Measurements from ENCODE around the gene ALOXE3. TPM values are rescaled to one million over a fixed set of nuclear protein-coding genes. Genes with fewer than 3 reads are reported as not detected.

ALOXE3 gene
- total and polyA plus RNA-seq, 5 donors from 2014 or later, result 0.15 to 0.51 (median 0.30) TPM; not detected in 1

- no peaks in the 10 kb centered on the region for H3K9me3 ChIP-seq (ENCODE audit: control insufficient read depth in 2 of 2, low read length in 2 of 2)
- no peak overlapping the region for H3K4me3 ChIP-seq (ENCODE audit: low read depth, low read length)
- no peaks in the 10 kb centered on the region for H3K4me1 ChIP-seq (ENCODE audit: control insufficient read depth, insufficient read depth, low read length, poor library complexity, severe bottlenecking)
- H3K4me3 Mint-ChIP-seq, result no peak overlapping the region
- peaks cover 8% of the 10 kb centered on the region for H3K27me3 ChIP-seq (ENCODE audit: control insufficient read depth, insufficient read depth, low read length)
- no peak overlapping the region for H3K27ac ChIP-seq (ENCODE audit: insufficient read depth, low read length, poor library complexity, severe bottlenecking)
- no peaks in the 10 kb centered on the region for H3K9me3 Mint-ChIP-seq
- H3K4me1 Mint-ChIP-seq, result peaks cover 0 to 6% (median 0%) of the 10 kb centered on the region in 4 donors
- no peak overlapping the region for H3K27ac Mint-ChIP-seq
- ATAC-seq (ENCODE audit: low read depth in 2 of 2) (no peak), DNase-seq (no peak)
- no peaks in the 10 kb centered on the region for H3K36me3 ChIP-seq (ENCODE audit: control insufficient read depth, insufficient read depth, low read length)
- H3K36me3 Mint-ChIP-seq, result no peaks in the 10 kb centered on the region
- peaks cover 19% of the 10 kb centered on the region for H3K27me3 Mint-ChIP-seq
These were observed 65.8 kb downstream of the ALOXE3 start for GRCh38 chr17:8052256-8053252.

GRCh38 chr17:8051831-8052230 lies 66.5 kb downstream of the ALOXE3 start:
- Mint-ChIP-seq H3K36me3 (no peaks in the 10 kb centered on the region), H3K4me1 (peaks cover 0 to 3% (median 0%) of the 10 kb centered on the region in 4 donors), H3K27ac (peak overlapping the region in 1 of 3 donors; percentile 65), H3K4me3 (peak overlapping the region in 1 of 4 donors; percentile 70), H3K27me3 (peaks cover 21% of the 10 kb centered on the region), H3K9me3 (no peaks in the 10 kb centered on the region)
- Histone ChIP-seq H3K9me3 (ENCODE audit: control insufficient read depth in 2 of 2, low read length in 2 of 2) (no peaks in the 10 kb centered on the region), H3K36me3 (ENCODE audit: control insufficient read depth, insufficient read depth, low read length) (no peaks in the 10 kb centered on the region), H3K4me1 (ENCODE audit: control insufficient read depth, insufficient read depth, low read length, poor library complexity, severe bottlenecking) (no peaks in the 10 kb centered on the region), H3K4me3 (ENCODE audit: low read depth, low read length) (no peak overlapping the region), H3K27me3 (ENCODE audit: control insufficient read depth, insufficient read depth, low read length) (peaks cover 5% of the 10 kb centered on the region), H3K27ac (ENCODE audit: insufficient read depth, low read length, poor library complexity, severe bottlenecking) (no peak overlapping the region)
- DNase-seq (no peak), ATAC-seq (ENCODE audit: low read depth in 2 of 2) (no peak)

GRCh38 chr17:8048736-8049135 lies 69.6 kb downstream of the ALOXE3 start:
- no peaks in the 10 kb centered on the region for H3K27me3 ChIP-seq (ENCODE audit: control insufficient read depth, insufficient read depth, low read length)
- H3K36me3 ChIP-seq (ENCODE audit: control insufficient read depth, insufficient read depth, low read length), result no peaks in the 10 kb centered on the region
- H3K9me3 ChIP-seq (ENCODE audit: control insufficient read depth in 2 of 2, low read length in 2 of 2), result no peaks in the 10 kb centered on the region
- no peaks in the 10 kb centered on the region for H3K36me3 Mint-ChIP-seq
- H3K27me3 Mint-ChIP-seq, result peaks cover 14% of the 10 kb centered on the region
- H3K4me1 ChIP-seq (ENCODE audit: control insufficient read depth, insufficient read depth, low read length, poor library complexity, severe bottlenecking), result no peaks in the 10 kb centered on the region
- ATAC-seq (ENCODE audit: low read depth in 2 of 2), result no peak
- no peak overlapping the region for H3K27ac Mint-ChIP-seq
- no peak for DNase-seq
- peaks cover 0 to 1% (median 0%) of the 10 kb centered on the region in 7 donors for H3K9me3 Mint-ChIP-seq
- no peak overlapping the region for H3K27ac ChIP-seq (ENCODE audit: insufficient read depth, low read length, poor library complexity, severe bottlenecking)
- no peak overlapping the region for H3K4me3 ChIP-seq (ENCODE audit: low read depth, low read length)
- no peaks in the 10 kb centered on the region for H3K4me1 Mint-ChIP-seq
- no peak overlapping the region for H3K4me3 Mint-ChIP-seq

- Mint-ChIP-seq H3K4me3 (no peak overlapping the region), H3K27me3 (peaks cover 14% of the 10 kb centered on the region), H3K9me3 (peaks cover 0 to 1% (median 0%) of the 10 kb centered on the region in 7 donors), H3K36me3 (no peaks in the 10 kb centered on the region), H3K4me1 (peaks cover 0 to 2% (median 0%) of the 10 kb centered on the region in 4 donors), H3K27ac (no peak overlapping the region)
- Histone ChIP-seq H3K27ac (ENCODE audit: insufficient read depth, low read length, poor library complexity, severe bottlenecking) (no peak overlapping the region), H3K9me3 (ENCODE audit: control insufficient read depth in 2 of 2, low read length in 2 of 2) (no peaks in the 10 kb centered on the region), H3K36me3 (ENCODE audit: control insufficient read depth, insufficient read depth, low read length) (no peaks in the 10 kb centered on the region), H3K4me3 (ENCODE audit: low read depth, low read length) (no peak overlapping the region), H3K4me1 (ENCODE audit: control insufficient read depth, insufficient read depth, low read length, poor library complexity, severe bottlenecking) (no peaks in the 10 kb centered on the region), H3K27me3 (ENCODE audit: control insufficient read depth, insufficient read depth, low read length) (no peaks in the 10 kb centered on the region)
- no peak for ATAC-seq (ENCODE audit: low read depth in 2 of 2)
- no peak for DNase-seq
These were observed 70.1 kb downstream of the ALOXE3 start for GRCh38 chr17:8048236-8048635.

- Mint-ChIP-seq H3K36me3 (no peaks in the 10 kb centered on the region), H3K27me3 (peaks cover 14% of the 10 kb centered on the region), H3K4me3 (no peak overlapping the region), H3K4me1 (peaks cover 0 to 2% (median 0%) of the 10 kb centered on the region in 4 donors), H3K9me3 (peaks cover 0 to 1% (median 0%) of the 10 kb centered on the region in 7 donors), H3K27ac (no peak overlapping the region)
- Histone ChIP-seq H3K27ac (ENCODE audit: insufficient read depth, low read length, poor library complexity, severe bottlenecking) (no peak overlapping the region), H3K27me3 (ENCODE audit: control insufficient read depth, insufficient read depth, low read length) (no peaks in the 10 kb centered on the region), H3K36me3 (ENCODE audit: control insufficient read depth, insufficient read depth, low read length) (no peaks in the 10 kb centered on the region), H3K4me1 (ENCODE audit: control insufficient read depth, insufficient read depth, low read length, poor library complexity, severe bottlenecking) (no peaks in the 10 kb centered on the region), H3K9me3 (ENCODE audit: control insufficient read depth in 2 of 2, low read length in 2 of 2) (no peaks in the 10 kb centered on the region), H3K4me3 (ENCODE audit: low read depth, low read length) (no peak overlapping the region)
- no peak for ATAC-seq (ENCODE audit: low read depth in 2 of 2)
- no peak for DNase-seq
These were observed 70.6 kb downstream of the ALOXE3 start for GRCh38 chr17:8047769-8048110.

- Histone ChIP-seq H3K4me3 (ENCODE audit: low read depth, low read length) (no peak overlapping the region), H3K36me3 (ENCODE audit: control insufficient read depth, insufficient read depth, low read length) (no peaks in the 10 kb centered on the region), H3K4me1 (ENCODE audit: control insufficient read depth, insufficient read depth, low read length, poor library complexity, severe bottlenecking) (no peaks in the 10 kb centered on the region), H3K27ac (ENCODE audit: insufficient read depth, low read length, poor library complexity, severe bottlenecking) (no peak overlapping the region), H3K27me3 (ENCODE audit: control insufficient read depth, insufficient read depth, low read length) (no peaks in the 10 kb centered on the region), H3K9me3 (ENCODE audit: control insufficient read depth in 2 of 2, low read length in 2 of 2) (no peaks in the 10 kb centered on the region)
- H3K4me1 Mint-ChIP-seq, result peaks cover 0 to 2% (median 0%) of the 10 kb centered on the region in 4 donors
- H3K27ac Mint-ChIP-seq, result no peak overlapping the region
- DNase-seq (no peak), ATAC-seq (ENCODE audit: low read depth in 2 of 2) (no peak)
- peaks cover 14% of the 10 kb centered on the region for H3K27me3 Mint-ChIP-seq
- peaks cover 0 to 1% (median 0%) of the 10 kb centered on the region in 7 donors for H3K9me3 Mint-ChIP-seq
- no peaks in the 10 kb centered on the region for H3K36me3 Mint-ChIP-seq
- no peak overlapping the region for H3K4me3 Mint-ChIP-seq
These were observed 71.2 kb downstream of the ALOXE3 start for GRCh38 chr17:8046929-8047768.

GRCh38 chr17:8046306-8046928 lies 71.9 kb downstream of the ALOXE3 start:
- Histone ChIP-seq H3K4me3 (ENCODE audit: low read depth, low read length) (no peak overlapping the region), H3K4me1 (ENCODE audit: control insufficient read depth, insufficient read depth, low read length, poor library complexity, severe bottlenecking) (no peaks in the 10 kb centered on the region), H3K27me3 (ENCODE audit: control insufficient read depth, insufficient read depth, low read length) (no peaks in the 10 kb centered on the region), H3K9me3 (ENCODE audit: control insufficient read depth in 2 of 2, low read length in 2 of 2) (no peaks in the 10 kb centered on the region), H3K27ac (ENCODE audit: insufficient read depth, low read length, poor library complexity, severe bottlenecking) (no peak overlapping the region), H3K36me3 (ENCODE audit: control insufficient read depth, insufficient read depth, low read length) (no peaks in the 10 kb centered on the region)
- no peak overlapping the region for H3K4me3 Mint-ChIP-seq
- H3K27me3 Mint-ChIP-seq, result peaks cover 18% of the 10 kb centered on the region
- ATAC-seq (ENCODE audit: low read depth in 2 of 2) (no peak), DNase-seq (no peak)
- peaks cover 0 to 3% (median 1%) of the 10 kb centered on the region in 4 donors for H3K4me1 Mint-ChIP-seq
- no peak overlapping the region for H3K27ac Mint-ChIP-seq
- no peaks in the 10 kb centered on the region for H3K36me3 Mint-ChIP-seq
- H3K9me3 Mint-ChIP-seq, result peaks cover 0 to 1% (median 0%) of the 10 kb centered on the region in 7 donors

Data from CD4-positive, CD25-positive, alpha-beta regulatory T cell (primary cell).